Heart left ventricle (tissue), 16 donors: ENCODE results near the gene IRAK2. TPM values are rescaled to one million over a fixed set of nuclear protein-coding genes. Genes with fewer than 3 reads are reported as not detected.
A peak's percentile ranks its signal among the peaks of the same experiment; 100 is the strongest.

ENCODE experiments used
- ATAC-seq, 4 donors: fragments of 200-7000 bp; cut with Tn5 transposase; one replicate each; pipeline ENCODE4 v1.9.1; 2020 to 2022; ENCODE audit warnings: moderate library complexity in 4 of 4, mild to moderate bottlenecking in 3 of 4, moderate number of reproducible peaks in 1 of 4
- DNase-seq, 5 donors: peaks; one replicate each; pipeline ENCODE4 v3.0.0-alpha.2; 2020
- H3K27ac ChIP-seq, 12 donors: fragments of 200-600 bp; sonication (generic) in 4 of 12; one replicate each; pipeline versions ENCODE4 v1.5.0 to v1.8.0; 2016 to 2022; ENCODE audit warnings: mild to moderate bottlenecking in 2 of 12
- H3K27me3 ChIP-seq, 9 donors: fragments of 200-600 bp; sonication (generic) in 2 of 9; one replicate each; pipeline versions ENCODE4 v1.5.1 to v1.8.0; 2016 to 2022; ENCODE audit warnings: mild to moderate bottlenecking in 3 of 9
- H3K36me3 ChIP-seq, 9 donors: fragments of 200-600 bp; sonication (generic) in 2 of 9; one replicate each; pipeline versions ENCODE4 v1.5.0 to v1.8.0; 2018 to 2022; ENCODE audit warnings: mild to moderate bottlenecking in 2 of 9
- H3K4me1 ChIP-seq, 12 donors: fragments of 200-600 bp; sonication (generic) in 4 of 12; one replicate each; pipeline versions ENCODE4 v1.5.0 to v1.8.0; 2016 to 2022; ENCODE audit warnings: mild to moderate bottlenecking in 3 of 12
- H3K4me3 ChIP-seq, 12 donors: fragments of 200-600 bp; sonication (generic) in 4 of 12; one replicate each; pipeline versions ENCODE4 v1.5.0 to v1.8.0; 2017 to 2022; ENCODE audit warnings: mild to moderate bottlenecking in 9 of 12, moderate library complexity in 4 of 12
- H3K9me3 ChIP-seq, 12 donors: fragments of 200-600 bp; sonication (generic) in 4 of 12; one replicate each; pipeline versions ENCODE4 v1.5.0 to v1.8.0; 2016 to 2022; ENCODE audit warnings: mild to moderate bottlenecking in 1 of 12
- POLR2A ChIP-seq, 2 donors: fragments of 450-650 bp; IDR thresholded peaks; one replicate each; pipeline ENCODE4 v1.6.1; 2017; ENCODE audit warnings: antibody characterized with exemption in 2 of 2, mild to moderate bottlenecking in 2 of 2, moderate library complexity in 2 of 2
- WGBS, 4 donors: extraction: QIAGEN DNeasy Blood & Tissue Kit in 2 of 4; methylation state at CpG; one replicate each; pipeline versions ENCODE4 v1.1.5 to v1.1.7; 2013 to 2018; 5-methylcytosine and 5-hydroxymethylcytosine counted together
- intact Hi-C, 10 donors: fragments of 100-400 bp; cut with DNase I; formaldehyde crosslinking; loops; one replicate each; pipeline versions ENCODE4 v1.11.1 to v1.14.2; 2022
- polyA plus RNA-seq, 2 donors: library from polyadenylated mRNA; stranded (reverse); fragments of 200-250 nt; gene quantifications; one replicate each; pipeline ENCODE4 v1.2.3, GENCODE V29; 2013
- total RNA-seq, 9 donors: library from RNA; depleted of rRNA in 2 of 9; stranded (reverse); fragments of >200 nt in 2 of 9; fragmentation: NEBNext Ultra II Directional in 3 of 9; extraction: Animal tissue kit (Norgen Biotek cat#: 25700) in 3 of 9; gene quantifications; one replicate each; pipeline versions ENCODE4 v1.1.0 to v1.2.4, GENCODE V29; 2016 to 2023
- TF ChIP-seq, protein P1 (sequence below), 12 donors: fragments of 200-600 bp; sonication (generic) in 4 of 12; IDR thresholded peaks; one replicate each; pipeline versions ENCODE4 v1.5.0 to v1.8.0; 2018 to 2022; ENCODE audit warnings: antibody characterized with exemption in 12 of 12, mild to moderate bottlenecking in 5 of 12
- donor health status: ischemic (EF 13 %, LVEDD 7.1; RV severe dilation, severe dysfunction).
- donor health status: healthy with polysubstance abuse.
- donor health status: DM: no; HTN: yes; CAD: no.
- donor health status: DM: no; HTN: no; CAD: no.
- donor health status: ischemic (EF 25% LVEDD 6.9; RV normal size, moderate dysfunction).
- donor health status: ischemic (EF 25% LVEDD 5.7; RV mildly dilated, moderate dysfunction).
- donor health status: healthy.
- donor health status: DM: yes; HTN: yes; CAD: no.
- donor health status: ischemic (EF 35%, LVEDD 5.7; RV mildly dilated, moderate dysfunction).
- donor health status: nonischemic (EF 11% LVEDD 7.7; RV severe dilation, severe dysfunction).
- donor health status: DM: yes; HTN: yes; CAD: no.
- donor health status: PGD.
- donor health status: ischemic (EF 29% LVEDD 5.4; RV normal size, mild dysfunction).
- donor health status: nonischemic (EF 23%, LVEDD 6.1; RV moderate dilation, normal function).

The IRAK2 gene
- total and polyA plus RNA-seq, 11 donors, result 0.46 to 6.3 (median 1.4) TPM

- Histone ChIP-seq H3K27me3 (no peaks in the 10 kb centered on the region), H3K4me1 (peaks cover 0 to 82% (median 50%) of the 10 kb centered on the region in 12 donors), H3K9me3 (no peaks in the 10 kb centered on the region), H3K4me3 (no peak overlapping the region), H3K36me3 (peaks cover 0 to 4% (median 0%) of the 10 kb centered on the region in 9 donors), H3K27ac (peak overlapping the region in 11 of 12 donors; percentile 30 to 91 (median 67))
- intact Hi-C loops, result no loop called here
- DNase-seq (no peak), ATAC-seq (no peak)
- TF ChIP-seq, protein P1, sequence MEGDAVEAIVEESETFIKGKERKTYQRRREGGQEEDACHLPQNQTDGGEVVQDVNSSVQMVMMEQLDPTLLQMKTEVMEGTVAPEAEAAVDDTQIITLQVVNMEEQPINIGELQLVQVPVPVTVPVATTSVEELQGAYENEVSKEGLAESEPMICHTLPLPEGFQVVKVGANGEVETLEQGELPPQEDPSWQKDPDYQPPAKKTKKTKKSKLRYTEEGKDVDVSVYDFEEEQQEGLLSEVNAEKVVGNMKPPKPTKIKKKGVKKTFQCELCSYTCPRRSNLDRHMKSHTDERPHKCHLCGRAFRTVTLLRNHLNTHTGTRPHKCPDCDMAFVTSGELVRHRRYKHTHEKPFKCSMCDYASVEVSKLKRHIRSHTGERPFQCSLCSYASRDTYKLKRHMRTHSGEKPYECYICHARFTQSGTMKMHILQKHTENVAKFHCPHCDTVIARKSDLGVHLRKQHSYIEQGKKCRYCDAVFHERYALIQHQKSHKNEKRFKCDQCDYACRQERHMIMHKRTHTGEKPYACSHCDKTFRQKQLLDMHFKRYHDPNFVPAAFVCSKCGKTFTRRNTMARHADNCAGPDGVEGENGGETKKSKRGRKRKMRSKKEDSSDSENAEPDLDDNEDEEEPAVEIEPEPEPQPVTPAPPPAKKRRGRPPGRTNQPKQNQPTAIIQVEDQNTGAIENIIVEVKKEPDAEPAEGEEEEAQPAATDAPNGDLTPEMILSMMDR (IDR thresholded peaks at IDR 0.05), result no peak
- TF ChIP-seq POLR2A (IDR thresholded peaks at IDR 0.05), result no peak
- whole genome bisulfite sequencing, 4 donors, result 78 to 86% (median 82%) methylated on average over 11 of the region's 11 CpGs
These were observed 24.3 kb downstream of the IRAK2 start for GRCh38 chr3:10188804-10189556.

DNA sequence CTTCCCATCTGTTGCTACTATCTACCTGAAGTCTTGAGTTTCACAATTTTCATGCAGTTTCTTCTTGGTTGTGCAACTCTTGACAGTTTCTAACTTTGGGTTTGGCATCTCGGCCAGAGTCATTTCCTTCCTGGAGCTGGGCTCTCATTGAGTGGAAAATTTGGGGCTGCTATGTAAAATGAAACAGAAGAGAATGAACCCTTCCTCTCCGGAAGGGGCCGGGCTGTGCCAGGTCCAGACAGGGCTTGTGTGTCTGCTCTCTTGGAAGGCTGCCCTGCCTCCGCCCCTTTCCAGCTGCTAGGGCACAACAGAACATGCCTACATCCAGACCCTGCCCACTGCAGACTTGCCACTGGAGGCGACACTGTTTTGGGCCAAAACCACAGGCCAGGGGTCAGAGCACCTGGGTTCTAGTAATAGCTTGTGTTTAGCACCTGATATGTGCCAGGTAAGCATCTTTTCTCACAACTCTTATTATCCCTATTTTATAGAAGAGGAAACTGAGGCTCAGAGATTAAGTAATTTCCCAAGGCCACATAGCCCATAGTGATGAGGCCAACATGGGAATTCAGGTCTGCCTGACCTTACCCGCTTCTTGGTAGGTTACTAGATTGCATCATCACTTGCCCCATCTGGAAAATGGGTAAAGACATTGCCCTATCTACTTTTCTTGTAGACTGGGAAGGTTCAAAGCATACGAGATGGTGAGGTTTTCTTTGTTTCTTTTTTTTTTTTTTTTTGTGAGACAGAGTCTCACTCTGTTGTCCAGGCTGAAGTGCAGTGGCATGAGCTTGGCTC lies 25.0 kb downstream of the IRAK2 start:
- Histone ChIP-seq H3K4me1 (peaks cover 3 to 90% (median 57%) of the 10 kb centered on the region in 12 donors), H3K4me3 (peak overlapping the region in 1 of 12 donors; percentile 1), H3K27me3 (no peaks in the 10 kb centered on the region), H3K9me3 (no peaks in the 10 kb centered on the region), H3K27ac (peak overlapping the region in 11 of 12 donors; percentile 30 to 91 (median 67)), H3K36me3 (no peaks in the 10 kb centered on the region)
- peak; percentile 52 to 78 (median 64) for ATAC-seq
- peak in 1 of 2 donors; percentile 23 for TF ChIP-seq POLR2A (IDR thresholded peaks at IDR 0.05)
- TF ChIP-seq, protein P1 (IDR thresholded peaks at IDR 0.05), result peak in 2 of 12 donors; percentile 8 to 19
- DNase-seq, result peak; percentile 85 to 92 (median 90)
- intact Hi-C loops, result no loop called here
- 41 to 50% (median 46%) methylated on average over 7 of the region's 7 CpGs for WGBS, 4 donors

- ATAC-seq (no peak), DNase-seq (no peak)
- H3K27me3 ChIP-seq, result no peaks in the 10 kb centered on the region
- peak overlapping the region; percentile 73 to 96 (median 88) for H3K27ac ChIP-seq
- no peaks in the 10 kb centered on the region for H3K9me3 ChIP-seq
- H3K4me1 ChIP-seq, result peaks cover 5 to 95% (median 63%) of the 10 kb centered on the region in 12 donors
- TF ChIP-seq, protein P1 (IDR thresholded peaks at IDR 0.05), result peak in 1 of 12 donors; percentile 21
- TF ChIP-seq POLR2A (IDR thresholded peaks at IDR 0.05), result no peak
- H3K36me3 ChIP-seq, result no peaks in the 10 kb centered on the region
- no peak overlapping the region for H3K4me3 ChIP-seq
- WGBS, 4 donors, result 82 to 91% (median 85%) methylated on average over 12 of the region's 12 CpGs
- intact Hi-C loops, result no loop called here
These were observed 28.4 kb downstream of the IRAK2 start for GRCh38 chr3:10192953-10193691.
